Sigmoid colon (tissue), 7 donors: ENCODE results near the gene LSR. TPM values are rescaled to one million over a fixed set of nuclear protein-coding genes. Genes with fewer than 3 reads are reported as not detected.

Source experiments
- DNase-seq: peaks from one replicate; pipeline ENCODE4 v3.0.0-alpha.2; 2019
- H3K27ac ChIP-seq, 4 donors: fragments of 200-600 bp; sonication (generic); one replicate each; pipeline ENCODE4 v1.5.1; 2016 to 2019; ENCODE audit warnings: mild to moderate bottlenecking in 1 of 4
- H3K27me3 ChIP-seq, 3 donors: fragments of 200-600 bp; sonication (generic); one replicate each; pipeline ENCODE4 v1.5.1; 2019; ENCODE audit warnings: mild to moderate bottlenecking in 1 of 3
- H3K36me3 ChIP-seq, 4 donors: fragments of 200-600 bp; sonication (generic); one replicate each; pipeline ENCODE4 v1.5.1; 2016 to 2019
- H3K4me1 ChIP-seq, 4 donors: fragments of 200-600 bp; sonication (generic); one replicate each; pipeline ENCODE4 v1.5.1; 2017 to 2019
- H3K4me3 ChIP-seq, 4 donors: fragments of 200-600 bp; sonication (generic); one replicate each; pipeline ENCODE4 v1.5.1; 2017 to 2019; ENCODE audit warnings: mild to moderate bottlenecking in 2 of 4, moderate library complexity in 1 of 4
- H3K9me3 ChIP-seq, 4 donors: fragments of 200-600 bp in 3 of 4; sonication (generic) in 3 of 4; one replicate each; pipeline versions ENCODE4 v1.5.1 to v1.6.1; 2013 to 2019
- CTCF ChIP-seq, 4 experiments: fragments of 450-650 bp in 3 of 4; fragments of 200-600 bp in 1 of 4; IDR thresholded peaks; one replicate each; pipeline ENCODE4 v1.5.1; 2016 to 2019; ENCODE audit warnings: antibody characterized with exemption in 4 of 4, mild to moderate bottlenecking in 3 of 4, moderate library complexity in 2 of 4
- EP300 ChIP-seq, 4 donors: sonication (generic); formaldehyde crosslinking; IDR thresholded peaks; one replicate each; pipeline ENCODE4 v1.6.1; 2017; ENCODE audit warnings: antibody characterized with exemption in 4 of 4
- POLR2A ChIP-seq, 2 donors: fragments of 450-650 bp; IDR thresholded peaks; one replicate each; pipeline ENCODE4 v1.6.1; 2016; ENCODE audit warnings: antibody characterized with exemption in 2 of 2, mild to moderate bottlenecking in 2 of 2, moderate library complexity in 2 of 2
- POLR2AphosphoS5 ChIP-seq, 4 donors: sonication (generic); formaldehyde crosslinking; IDR thresholded peaks; one replicate each; pipeline ENCODE4 v1.6.1; 2017; ENCODE audit warnings: antibody characterized with exemption in 4 of 4
- WGBS, 2 donors: extraction: QIAGEN DNeasy Blood & Tissue Kit; methylation state at CpG; one replicate each; pipeline ENCODE4 v1.1.7; 2013; 5-methylcytosine and 5-hydroxymethylcytosine counted together
- intact Hi-C: fragments of 100-400 bp; cut with DNase I; formaldehyde crosslinking; loops from one replicate; pipeline ENCODE4 v1.15.1; 2023
- polyA plus RNA-seq, 3 donors: library from polyadenylated mRNA; stranded (reverse); fragments of 200-250 nt; gene quantifications; one replicate each; pipeline ENCODE4 v1.2.3, GENCODE V29; 2013
- total RNA-seq, 4 donors: library from RNA; depleted of rRNA; stranded (reverse); fragments of >200 nt; gene quantifications; one replicate each; pipeline ENCODE4 v1.1.0, GENCODE V29; 2016
- donor health status: healthy with polysubstance abuse.
- donor health status: Bipolar disorder and iron deficiency.
- donor health status: healthy.

Gene LSR
- total and polyA plus RNA-seq, 7 donors = 0.68 to 218 (median 3.6) TPM

GRCh38 chr19:35306473-35307246 is 57.9 kb downstream of the LSR start:
- no peak overlapping the region for H3K27ac ChIP-seq
- 79 to 85% methylated on average over 20 of the region's 20 CpGs for WGBS, 2 donors
- no peaks in the 10 kb centered on the region for H3K9me3 ChIP-seq
- no peaks in the 10 kb centered on the region for H3K4me1 ChIP-seq
- no peak for TF ChIP-seq EP300 (IDR thresholded peaks at IDR 0.05)
- peaks cover 0 to 50% (median 8%) of the 10 kb centered on the region in 3 donors for H3K27me3 ChIP-seq
- DNase-seq = no peak
- intact Hi-C loops = no loop called here
- no peak overlapping the region for H3K4me3 ChIP-seq
- H3K36me3 ChIP-seq = no peaks in the 10 kb centered on the region

GRCh38 chr19:35307931-35308330 is 59.1 kb downstream of the LSR start:
- Histone ChIP-seq H3K9me3 (no peaks in the 10 kb centered on the region), H3K36me3 (no peaks in the 10 kb centered on the region), H3K4me3 (no peak overlapping the region), H3K27ac (no peak overlapping the region), H3K27me3 (peaks cover 0 to 48% (median 8%) of the 10 kb centered on the region in 3 donors), H3K4me1 (no peaks in the 10 kb centered on the region)
- intact Hi-C loops = no loop called here
- DNase-seq = no peak
- 77 to 83% methylated on average over 10 of the region's 10 CpGs for WGBS, 2 donors
- TF ChIP-seq POLR2A (IDR thresholded peaks at IDR 0.05) (no peak), POLR2AphosphoS5 (IDR thresholded peaks at IDR 0.05) (no peak), EP300 (IDR thresholded peaks at IDR 0.05) (no peak), CTCF (IDR thresholded peaks at IDR 0.05) (no peak)

- no peak for DNase-seq
Measured at GRCh38 chr19:35308910-35309309, 60.1 kb downstream of the LSR start.

GRCh38 chr19:35309481-35310279 is 60.9 kb downstream of the LSR start:
- H3K27ac ChIP-seq = peak overlapping the region in 1 of 4 donors; percentile 23
- H3K27me3 ChIP-seq = peaks cover 0 to 40% (median 7%) of the 10 kb centered on the region in 3 donors
- no peaks in the 10 kb centered on the region for H3K9me3 ChIP-seq
- intact Hi-C loops = no loop called here
- no peaks in the 10 kb centered on the region for H3K36me3 ChIP-seq
- WGBS, 2 donors = 81 to 82% methylated on average over 47 of the region's 47 CpGs
- DNase-seq = no peak
- H3K4me1 ChIP-seq = no peaks in the 10 kb centered on the region
- no peak overlapping the region for H3K4me3 ChIP-seq
- no peak for TF ChIP-seq CTCF (IDR thresholded peaks at IDR 0.05)
- no peak for TF ChIP-seq POLR2AphosphoS5 (IDR thresholded peaks at IDR 0.05)
- TF ChIP-seq POLR2A (IDR thresholded peaks at IDR 0.05) = no peak
- no peak for TF ChIP-seq EP300 (IDR thresholded peaks at IDR 0.05)

More at GRCh38 chr19:35308910-35309309, 60.1 kb downstream of the LSR start:
- TF ChIP-seq EP300 (IDR thresholded peaks at IDR 0.05) = no peak
- Histone ChIP-seq H3K4me3 (no peak overlapping the region), H3K9me3 (no peaks in the 10 kb centered on the region), H3K27me3 (peaks cover 0 to 48% (median 8%) of the 10 kb centered on the region in 3 donors), H3K27ac (peak overlapping the region in 1 of 4 donors; percentile 23), H3K36me3 (no peaks in the 10 kb centered on the region), H3K4me1 (no peaks in the 10 kb centered on the region)
- 81 to 88% methylated on average over 7 of the region's 7 CpGs for WGBS, 2 donors
- intact Hi-C loops = no loop called here

- DNase-seq = no peak
- Histone ChIP-seq H3K36me3 (no peaks in the 10 kb centered on the region), H3K27me3 (peaks cover 0 to 40% (median under 1%) of the 10 kb centered on the region in 3 donors), H3K4me1 (no peaks in the 10 kb centered on the region), H3K9me3 (no peaks in the 10 kb centered on the region), H3K4me3 (no peak overlapping the region), H3K27ac (peak overlapping the region in 1 of 4 donors; percentile 23)
- WGBS, 2 donors = 74 to 87% methylated on average over 12 of the region's 12 CpGs
- intact Hi-C loops = no loop called here
- TF ChIP-seq EP300 (IDR thresholded peaks at IDR 0.05) (no peak), POLR2A (IDR thresholded peaks at IDR 0.05) (no peak), POLR2AphosphoS5 (IDR thresholded peaks at IDR 0.05) (no peak), CTCF (IDR thresholded peaks at IDR 0.05) (no peak)
Measured at GRCh38 chr19:35310331-35310730, 61.5 kb downstream of the LSR start.
